ENCODE data around the gene PTK6. TPM values are rescaled to one million over a fixed set of nuclear protein-coding genes. Genes with fewer than 3 reads are reported as not detected.

Gene PTK6
- total RNA-seq, 2 donors from 2014 or later, result 0.56 TPM; not detected in 1

- H3K27ac ChIP-seq, result no peak overlapping the region
- ATAC-seq (ENCODE audit: insufficient number of reproducible peaks, low FRiP score, low read depth), result peak; percentile 5
- H3K4me1 ChIP-seq (ENCODE audit: control insufficient read depth in 1 of 2, low read depth in 2 of 2), result peaks cover 0 to 5% of the 10 kb centered on the region in 2 donors
- peak overlapping the region; percentile 65 for H3K4me3 ChIP-seq
- H3K36me3 ChIP-seq, result no peaks in the 10 kb centered on the region
- TF ChIP-seq CTCF (IDR thresholded peaks at IDR 0.05), result no peak
- no peaks in the 10 kb centered on the region for H3K27me3 ChIP-seq (replicated peaks; ENCODE audit: insufficient read depth)
- DNase-seq (ENCODE audit: low spot score), result no peak
- H3K9me3 ChIP-seq, result no peaks in the 10 kb centered on the region
Observed at GRCh38 chr20:63538204-63539091, 1.3 kb upstream of the PTK6 start.

GRCh38 chr20:63537525-63538203 is 488 bp upstream of the PTK6 start:
- H3K4me1 ChIP-seq (ENCODE audit: control insufficient read depth in 1 of 2, low read depth in 2 of 2), result peaks cover 0 to 5% of the 10 kb centered on the region in 2 donors
- DNase-seq (ENCODE audit: low spot score) (no peak), ATAC-seq (ENCODE audit: insufficient number of reproducible peaks, low FRiP score, low read depth) (peak; percentile 27)
- no peak overlapping the region for H3K27ac ChIP-seq
- H3K36me3 ChIP-seq, result no peaks in the 10 kb centered on the region
- no peaks in the 10 kb centered on the region for H3K27me3 ChIP-seq (replicated peaks; ENCODE audit: insufficient read depth)
- peak; percentile 94 for TF ChIP-seq CTCF (IDR thresholded peaks at IDR 0.05)
- H3K9me3 ChIP-seq, result no peaks in the 10 kb centered on the region
- peak overlapping the region; percentile 65 for H3K4me3 ChIP-seq

- Histone ChIP-seq H3K9me3 (no peaks in the 10 kb centered on the region), H3K27me3 (replicated peaks; ENCODE audit: insufficient read depth) (no peaks in the 10 kb centered on the region), H3K36me3 (no peaks in the 10 kb centered on the region), H3K4me1 (ENCODE audit: control insufficient read depth in 1 of 2, low read depth in 2 of 2) (peaks cover 0 to 5% of the 10 kb centered on the region in 2 donors), H3K4me3 (no peak overlapping the region), H3K27ac (no peak overlapping the region)
- ATAC-seq (ENCODE audit: insufficient number of reproducible peaks, low FRiP score, low read depth) (no peak), DNase-seq (ENCODE audit: low spot score) (no peak)
- no peak for TF ChIP-seq CTCF (IDR thresholded peaks at IDR 0.05)
Observed at GRCh38 chr20:63536241-63536977, 767 bp downstream of the PTK6 start.

GRCh38 chr20:63534831-63535651 is 2.1 kb downstream of the PTK6 start:
- H3K9me3 ChIP-seq, result no peaks in the 10 kb centered on the region
- TF ChIP-seq CTCF (IDR thresholded peaks at IDR 0.05), result no peak
- no peak overlapping the region for H3K4me3 ChIP-seq
- H3K36me3 ChIP-seq, result no peaks in the 10 kb centered on the region
- peak overlapping the region in 1 of 2 donors; percentile 12 for H3K27ac ChIP-seq
- no peak for ATAC-seq (ENCODE audit: insufficient number of reproducible peaks, low FRiP score, low read depth)
- H3K4me1 ChIP-seq (ENCODE audit: control insufficient read depth in 1 of 2, low read depth in 2 of 2), result peaks cover 0 to 5% of the 10 kb centered on the region in 2 donors
- DNase-seq (ENCODE audit: low spot score), result no peak
- no peaks in the 10 kb centered on the region for H3K27me3 ChIP-seq (replicated peaks; ENCODE audit: insufficient read depth)
